ENCODE measurements around the gene HEY2.

Gene HEY2

GRCh38 chr6:125742464-125743120 is 6.8 kb upstream of the HEY2 start:
- TF ChIP-seq CTCF (IDR thresholded peaks at IDR 0.05; ENCODE audit: insufficient read depth, low read depth, low read length, missing control alignments): no peak

GRCh38 chr6:125743604-125744003 is 5.8 kb upstream of the HEY2 start:
- no peak for TF ChIP-seq CTCF (IDR thresholded peaks at IDR 0.05; ENCODE audit: insufficient read depth, low read depth, low read length, missing control alignments)
- H3K4me3 ChIP-seq (ENCODE audit: low read length): no peak overlapping the region
- DNase-seq (ENCODE audit: low read depth): no peak

More at GRCh38 chr6:125742464-125743120, 6.8 kb upstream of the HEY2 start:
- no peak overlapping the region for H3K4me3 ChIP-seq (ENCODE audit: low read length)
- DNase-seq (ENCODE audit: low read depth): no peak

- no peak for DNase-seq (ENCODE audit: low read depth)
- no peak for TF ChIP-seq CTCF (IDR thresholded peaks at IDR 0.05; ENCODE audit: insufficient read depth, low read depth, low read length, missing control alignments)
- H3K4me3 ChIP-seq (ENCODE audit: low read length): no peak overlapping the region
Observed at GRCh38 chr6:125745281-125746018, 4.0 kb upstream of the HEY2 start.

DNA sequence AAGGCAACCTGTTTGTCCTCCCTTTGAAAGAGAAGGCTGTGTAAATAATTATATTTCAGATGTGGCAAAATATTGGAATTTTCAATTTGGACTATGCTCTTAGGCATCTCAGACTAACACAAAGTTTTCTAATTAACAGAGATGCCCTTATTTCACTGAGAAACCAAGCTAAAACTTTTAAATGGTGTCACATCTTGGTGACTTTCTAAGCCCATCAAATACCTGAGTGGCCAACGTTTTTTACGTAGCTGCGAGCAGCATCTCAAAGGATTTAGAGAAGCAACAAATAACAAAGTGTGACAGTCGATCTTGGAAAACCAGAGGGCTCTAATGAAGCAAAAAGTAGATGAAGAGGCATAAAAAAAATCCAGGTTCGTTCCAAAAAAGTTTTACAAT is 3.4 kb upstream of the HEY2 start:
- no peak overlapping the region for H3K4me3 ChIP-seq (ENCODE audit: low read length)
- DNase-seq (ENCODE audit: low read depth): no peak
- TF ChIP-seq CTCF (IDR thresholded peaks at IDR 0.05; ENCODE audit: insufficient read depth, low read depth, low read length, missing control alignments): no peak

DNA sequence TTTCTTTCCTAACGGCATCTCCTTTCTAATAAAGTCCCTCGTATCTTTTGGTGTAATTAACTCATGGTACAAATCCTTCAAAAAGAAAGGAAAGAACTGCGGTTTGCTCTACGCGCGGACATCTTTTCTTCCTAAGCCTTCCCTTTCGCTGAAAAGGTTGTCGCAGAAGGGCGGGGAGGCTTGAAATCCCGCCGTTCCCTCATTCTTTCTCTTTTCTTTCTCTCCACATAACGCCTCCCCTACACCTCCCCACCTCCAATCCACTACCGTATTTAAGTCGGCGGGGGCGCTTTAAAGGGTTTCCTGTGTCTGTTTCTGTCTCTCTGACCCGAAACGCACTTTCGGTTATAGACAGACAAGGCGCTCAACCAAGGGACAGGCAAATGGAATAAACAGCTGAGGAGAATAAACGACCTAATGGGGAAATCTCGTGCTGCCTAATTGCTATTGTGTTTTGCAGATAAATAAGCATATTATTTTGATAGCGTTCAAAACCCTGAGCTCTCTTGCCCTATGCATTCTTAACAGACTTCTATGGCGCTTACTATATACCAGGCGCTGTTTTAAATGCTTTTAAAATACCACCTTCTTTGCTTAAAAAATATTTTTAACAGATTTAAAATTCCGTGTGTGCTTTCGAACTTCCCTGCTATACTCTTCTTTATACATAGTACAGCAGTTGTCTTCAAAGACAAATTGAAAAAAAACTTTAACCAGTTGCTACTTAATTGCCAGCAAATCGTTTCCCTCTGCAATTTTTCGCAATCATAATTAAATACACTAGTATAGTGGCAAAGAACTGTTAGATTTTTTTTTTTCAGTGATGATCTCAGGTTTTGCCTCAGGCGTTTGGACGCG is 2.5 kb upstream of the HEY2 start:
- DNase-seq (ENCODE audit: low read depth): peak; percentile 33
- H3K4me3 ChIP-seq (ENCODE audit: low read length): peak overlapping the region; percentile 55
- TF ChIP-seq CTCF (IDR thresholded peaks at IDR 0.05; ENCODE audit: insufficient read depth, low read depth, low read length, missing control alignments): no peak

DNA sequence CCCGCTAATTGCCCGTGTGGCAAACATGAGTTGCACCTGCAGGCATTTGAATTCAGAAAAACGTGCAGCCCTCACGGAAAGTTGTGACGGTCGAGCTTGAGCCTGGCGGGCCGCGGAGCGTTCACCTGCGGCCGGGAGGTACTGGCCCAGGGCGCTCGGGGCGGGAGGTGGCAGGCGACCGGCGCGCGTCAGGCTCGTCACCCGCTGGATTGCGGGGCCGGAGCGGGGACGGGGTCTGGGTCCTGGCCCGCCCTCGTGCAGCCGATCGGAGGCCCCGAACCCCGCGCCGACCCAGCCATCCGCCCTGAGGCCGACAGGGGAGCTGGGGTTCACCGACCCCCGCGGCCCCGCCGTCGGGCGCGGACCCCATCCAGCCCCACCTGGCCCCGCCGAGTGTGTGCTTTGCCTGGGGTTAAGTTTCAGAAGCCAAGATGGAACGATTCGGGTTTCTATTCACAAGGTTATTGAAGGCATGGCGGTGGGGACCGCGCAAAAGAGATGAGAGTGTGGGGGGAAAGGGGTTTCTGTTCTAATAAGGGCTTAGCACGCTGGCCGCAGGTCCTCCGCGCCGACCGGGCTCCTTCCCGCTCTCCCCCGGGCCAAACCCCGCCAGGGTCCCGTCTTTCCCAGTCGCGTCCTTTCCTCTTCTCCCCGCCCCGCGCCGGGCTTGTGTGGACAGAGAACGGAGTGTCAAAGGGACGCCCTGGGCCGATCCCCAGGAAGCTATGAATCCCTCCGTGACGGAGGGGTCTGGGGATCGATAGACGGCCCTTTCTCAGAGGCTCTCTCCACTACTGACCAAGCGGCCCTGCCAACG is 1.6 kb upstream of the HEY2 start:
- H3K4me3 ChIP-seq (ENCODE audit: low read length): peak overlapping the region; percentile 55
- TF ChIP-seq CTCF (IDR thresholded peaks at IDR 0.05; ENCODE audit: insufficient read depth, low read depth, low read length, missing control alignments): no peak
- DNase-seq (ENCODE audit: low read depth): peak; percentile 79

Data from epithelial cell of esophagus (primary cell).